ENCODE results near the gene FGF3.

FGF3 gene

DNA sequence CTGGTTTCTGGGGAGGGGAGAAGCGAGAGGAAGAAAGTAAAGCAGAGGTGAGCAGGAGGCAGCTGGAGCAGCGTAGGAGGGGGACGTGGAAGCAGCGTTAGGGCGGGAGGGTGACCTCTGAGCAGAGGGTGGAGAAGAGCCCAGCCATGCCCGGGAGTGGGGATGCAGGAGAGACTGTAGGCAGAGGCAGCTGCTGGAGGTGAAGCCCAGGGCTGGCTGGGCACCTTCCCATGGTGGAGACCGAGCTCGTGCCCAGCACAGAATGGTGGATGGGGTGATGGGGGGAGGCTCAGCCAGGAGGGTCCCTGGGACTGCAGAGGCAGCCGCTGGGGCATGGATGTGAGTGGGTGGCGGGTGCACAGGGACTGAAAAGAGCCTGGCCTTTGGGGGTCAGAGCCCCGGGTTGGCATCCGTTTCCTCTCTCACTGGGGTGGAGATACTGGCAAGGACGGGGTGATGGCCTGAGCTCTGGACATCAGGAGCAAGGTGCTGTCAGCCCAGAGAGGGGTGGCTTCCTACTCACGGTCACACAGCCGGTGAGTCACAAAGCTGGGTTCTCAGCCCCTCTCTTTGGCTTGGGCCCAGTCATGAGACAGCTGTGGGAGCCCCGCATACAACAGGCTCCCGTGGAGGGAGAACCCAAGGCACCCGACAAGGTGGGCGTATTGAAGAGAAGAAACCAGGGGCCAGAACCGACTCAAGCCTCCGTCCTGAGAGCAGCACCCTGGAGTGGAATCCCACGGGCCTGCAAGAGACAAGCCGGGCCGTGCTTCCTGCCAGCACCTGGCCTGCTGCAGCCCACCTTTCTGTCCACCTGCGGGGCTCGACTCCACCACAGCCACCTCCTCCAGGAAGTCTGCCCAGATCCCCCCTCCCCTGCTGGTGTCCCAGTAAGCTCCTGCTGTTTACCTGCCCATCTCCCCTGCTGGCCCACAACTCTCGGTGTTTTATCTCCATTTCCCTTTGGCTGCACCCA is 45.8 kb upstream of the FGF3 start:
- no peak for DNase-seq
- Histone ChIP-seq H4K20me1 (ENCODE audit: insufficient read depth, low read length) (no peaks in the 10 kb centered on the region), H3K79me2 (ENCODE audit: insufficient read depth, low read length) (no peaks in the 10 kb centered on the region), H3K4me2 (ENCODE audit: insufficient read depth, low read length) (no peak overlapping the region), H3K4me3 (ENCODE audit: low read depth in 1 of 2, low read length in 2 of 2) (no peak overlapping the region), H2AFZ (ENCODE audit: low read depth, low read length) (no peak overlapping the region), H3K9me3 (ENCODE audit: insufficient read depth, low read length, severe bottlenecking) (no peaks in the 10 kb centered on the region), H3K27me3 (ENCODE audit: insufficient read depth, low read length, poor library complexity) (no peaks in the 10 kb centered on the region), H3K9ac (ENCODE audit: low read depth, low read length) (no peak overlapping the region), H3K4me1 (ENCODE audit: insufficient read depth, low read length) (no peaks in the 10 kb centered on the region), H3K36me3 (ENCODE audit: insufficient read depth, low read length) (no peaks in the 10 kb centered on the region), H3K27ac (ENCODE audit: low read length) (no peak overlapping the region)
- no peak for ATAC-seq (ENCODE audit: insufficient read depth, low read depth)
- TF ChIP-seq, protein P1, sequence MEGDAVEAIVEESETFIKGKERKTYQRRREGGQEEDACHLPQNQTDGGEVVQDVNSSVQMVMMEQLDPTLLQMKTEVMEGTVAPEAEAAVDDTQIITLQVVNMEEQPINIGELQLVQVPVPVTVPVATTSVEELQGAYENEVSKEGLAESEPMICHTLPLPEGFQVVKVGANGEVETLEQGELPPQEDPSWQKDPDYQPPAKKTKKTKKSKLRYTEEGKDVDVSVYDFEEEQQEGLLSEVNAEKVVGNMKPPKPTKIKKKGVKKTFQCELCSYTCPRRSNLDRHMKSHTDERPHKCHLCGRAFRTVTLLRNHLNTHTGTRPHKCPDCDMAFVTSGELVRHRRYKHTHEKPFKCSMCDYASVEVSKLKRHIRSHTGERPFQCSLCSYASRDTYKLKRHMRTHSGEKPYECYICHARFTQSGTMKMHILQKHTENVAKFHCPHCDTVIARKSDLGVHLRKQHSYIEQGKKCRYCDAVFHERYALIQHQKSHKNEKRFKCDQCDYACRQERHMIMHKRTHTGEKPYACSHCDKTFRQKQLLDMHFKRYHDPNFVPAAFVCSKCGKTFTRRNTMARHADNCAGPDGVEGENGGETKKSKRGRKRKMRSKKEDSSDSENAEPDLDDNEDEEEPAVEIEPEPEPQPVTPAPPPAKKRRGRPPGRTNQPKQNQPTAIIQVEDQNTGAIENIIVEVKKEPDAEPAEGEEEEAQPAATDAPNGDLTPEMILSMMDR (IDR thresholded peaks at IDR 0.05; ENCODE audit: borderline replicate concordance, extremely low read depth, low read length, poor library complexity, severe bottlenecking), result no peak
- TF ChIP-seq EZH2 (IDR thresholded peaks at IDR 0.05; ENCODE audit: borderline replicate concordance, low read depth, low read length, severe bottlenecking), result no peak

DNA sequence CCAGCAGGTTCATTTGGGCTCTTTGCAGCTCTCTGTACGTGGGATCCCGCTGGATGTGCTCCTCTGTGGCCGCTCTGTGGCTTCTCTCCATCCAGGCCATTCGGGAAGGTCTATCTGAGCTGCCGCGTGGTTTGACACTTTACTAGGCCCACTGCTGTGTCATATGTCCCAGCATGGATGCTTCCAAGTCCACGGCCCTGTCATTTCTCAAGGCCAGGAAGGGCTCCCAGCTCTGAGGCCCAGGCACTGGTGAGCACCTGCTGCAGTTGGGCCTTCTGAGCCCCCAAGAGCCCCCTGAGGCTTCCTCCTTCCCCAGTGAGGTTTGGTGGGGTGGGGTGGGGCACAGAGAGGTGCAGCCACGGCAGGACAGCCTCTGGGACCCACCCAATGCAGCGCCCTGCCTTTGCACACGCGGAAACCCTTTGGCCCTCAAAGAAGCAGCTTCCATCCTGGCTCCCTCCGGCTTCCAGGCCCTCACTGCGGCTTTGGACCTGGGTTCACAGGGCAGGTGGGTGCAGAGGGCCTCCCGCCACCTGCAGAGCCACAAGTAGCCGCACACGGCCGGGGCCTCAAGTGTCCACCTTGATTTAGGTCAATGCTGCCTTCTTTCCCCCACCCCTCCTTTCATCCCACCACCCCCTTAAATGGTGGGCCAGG is 44.5 kb upstream of the FGF3 start:
- Histone ChIP-seq H3K27ac (ENCODE audit: low read length) (no peak overlapping the region), H3K79me2 (ENCODE audit: insufficient read depth, low read length) (no peaks in the 10 kb centered on the region), H3K4me2 (ENCODE audit: insufficient read depth, low read length) (no peak overlapping the region), H3K36me3 (ENCODE audit: insufficient read depth, low read length) (no peaks in the 10 kb centered on the region), H3K4me1 (ENCODE audit: insufficient read depth, low read length) (no peaks in the 10 kb centered on the region), H4K20me1 (ENCODE audit: insufficient read depth, low read length) (no peaks in the 10 kb centered on the region), H3K27me3 (ENCODE audit: insufficient read depth, low read length, poor library complexity) (peaks cover 3% of the 10 kb centered on the region), H2AFZ (ENCODE audit: low read depth, low read length) (no peak overlapping the region), H3K4me3 (ENCODE audit: low read depth in 1 of 2, low read length in 2 of 2) (no peak overlapping the region), H3K9ac (ENCODE audit: low read depth, low read length) (no peak overlapping the region), H3K9me3 (ENCODE audit: insufficient read depth, low read length, severe bottlenecking) (no peaks in the 10 kb centered on the region)
- no peak for DNase-seq
- ATAC-seq (ENCODE audit: insufficient read depth, low read depth), result no peak
- TF ChIP-seq, protein P1 (IDR thresholded peaks at IDR 0.05; ENCODE audit: borderline replicate concordance, extremely low read depth, low read length, poor library complexity, severe bottlenecking), result no peak
- TF ChIP-seq EZH2 (IDR thresholded peaks at IDR 0.05; ENCODE audit: borderline replicate concordance, low read depth, low read length, severe bottlenecking), result no peak

DNA sequence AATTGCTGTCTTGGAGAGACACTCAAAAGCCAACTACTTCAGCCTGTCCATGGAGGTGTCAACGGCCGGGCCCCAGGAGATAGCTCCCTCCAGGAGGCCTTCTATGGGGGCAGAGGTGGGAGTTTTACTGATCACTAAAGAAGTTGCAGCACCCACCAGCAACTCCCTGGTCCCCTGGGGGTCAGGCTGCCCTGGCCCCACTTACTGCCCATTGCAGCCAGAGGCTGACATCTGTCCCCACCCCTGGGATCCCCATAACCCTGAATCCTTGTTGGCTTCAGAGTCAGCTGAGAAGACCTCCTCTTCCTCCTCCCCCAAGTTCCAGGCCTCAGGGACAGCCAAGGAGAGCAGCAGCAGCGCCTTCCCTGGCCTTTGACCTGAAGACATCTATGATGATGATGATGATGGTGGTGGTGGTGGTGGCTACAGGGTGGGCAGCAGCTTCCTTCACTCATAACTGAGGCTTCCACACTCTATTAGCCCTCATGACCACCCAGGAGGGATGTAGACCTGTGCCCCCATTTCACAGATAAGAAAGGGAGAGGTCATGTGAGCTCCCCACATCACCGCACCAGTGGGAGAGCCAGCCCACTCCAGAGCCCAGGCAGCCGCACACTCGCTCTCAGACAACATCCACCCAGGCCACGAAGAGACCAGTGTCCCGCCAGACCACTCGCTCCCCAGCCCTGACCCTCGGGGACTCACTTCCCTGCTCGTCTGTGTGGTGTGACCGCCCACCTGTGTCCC is 43.8 kb upstream of the FGF3 start:
- Histone ChIP-seq H2AFZ (ENCODE audit: low read depth, low read length) (no peak overlapping the region), H3K36me3 (ENCODE audit: insufficient read depth, low read length) (no peaks in the 10 kb centered on the region), H3K79me2 (ENCODE audit: insufficient read depth, low read length) (no peaks in the 10 kb centered on the region), H3K4me3 (ENCODE audit: low read depth in 1 of 2, low read length in 2 of 2) (no peak overlapping the region), H4K20me1 (ENCODE audit: insufficient read depth, low read length) (no peaks in the 10 kb centered on the region), H3K9me3 (ENCODE audit: insufficient read depth, low read length, severe bottlenecking) (no peaks in the 10 kb centered on the region), H3K4me2 (ENCODE audit: insufficient read depth, low read length) (no peak overlapping the region), H3K9ac (ENCODE audit: low read depth, low read length) (no peak overlapping the region), H3K4me1 (ENCODE audit: insufficient read depth, low read length) (no peaks in the 10 kb centered on the region), H3K27me3 (ENCODE audit: insufficient read depth, low read length, poor library complexity) (peaks cover 3% of the 10 kb centered on the region), H3K27ac (ENCODE audit: low read length) (no peak overlapping the region)
- ATAC-seq (ENCODE audit: insufficient read depth, low read depth) (no peak), DNase-seq (no peak)
- TF ChIP-seq, protein P1 (IDR thresholded peaks at IDR 0.05; ENCODE audit: borderline replicate concordance, extremely low read depth, low read length, poor library complexity, severe bottlenecking), result no peak
- no peak for TF ChIP-seq EZH2 (IDR thresholded peaks at IDR 0.05; ENCODE audit: borderline replicate concordance, low read depth, low read length, severe bottlenecking)
